SKM-1 treated with dmso at 0.1 percent for 144 hours (cell line): Measurements from ENCODE around the gene PLAU.
"Not testable (repeated sequence)": the region's sequence is repeated elsewhere in the genome, so short reads cannot be mapped to it uniquely, and the experiment has no call there.

ENCODE experiments used
- DNase-seq: peaks from one replicate; lab custom pipeline; 2025; ENCODE audit not compliant: unreplicated experiment; lab: John Stamatoyannopoulos, UW

PLAU gene

GRCh38 chr10:73876566-73876965 is 34.4 kb upstream of the PLAU start:
- no peak for DNase-seq

- no peak for DNase-seq
These were observed 34.0 kb upstream of the PLAU start for GRCh38 chr10:73876971-73877370.

GRCh38 chr10:73877533-73878160 is 33.3 kb upstream of the PLAU start:
- DNase-seq, result no peak

GRCh38 chr10:73878365-73878764 is 32.6 kb upstream of the PLAU start:
- DNase-seq, result no peak

- DNase-seq, result peak; percentile 86
These were observed 31.4 kb upstream of the PLAU start for GRCh38 chr10:73879296-73880173.

- DNase-seq, result no peak
These were observed 29.6 kb upstream of the PLAU start for GRCh38 chr10:73881221-73881919.

- DNase-seq, result no peak
These were observed 26.9 kb upstream of the PLAU start for GRCh38 chr10:73884017-73884416.

- DNase-seq, result peak; percentile 59
These were observed 24.8 kb upstream of the PLAU start for GRCh38 chr10:73886085-73886529.

GRCh38 chr10:73886661-73887293 is 24.2 kb upstream of the PLAU start:
- DNase-seq, result no peak

- DNase-seq, result no peak
These were observed 23.5 kb upstream of the PLAU start for GRCh38 chr10:73887294-73888039.

- no peak for DNase-seq
These were observed 22.4 kb upstream of the PLAU start for GRCh38 chr10:73888514-73888913.

GRCh38 chr10:73889014-73889413 is 21.9 kb upstream of the PLAU start:
- DNase-seq, result peak; percentile 60

- DNase-seq, result not testable (repeated sequence)
These were observed 21.5 kb upstream of the PLAU start for GRCh38 chr10:73889416-73889815.

- no peak for DNase-seq
These were observed 20.7 kb upstream of the PLAU start for GRCh38 chr10:73890261-73890660.

- DNase-seq, result not testable (repeated sequence)
These were observed 20.1 kb upstream of the PLAU start for GRCh38 chr10:73890830-73891229.

- DNase-seq, result no peak
These were observed 19.4 kb upstream of the PLAU start for GRCh38 chr10:73891540-73891939.

GRCh38 chr10:73892310-73893030 is 18.5 kb upstream of the PLAU start:
- no peak for DNase-seq

- DNase-seq, result no peak
These were observed 17.5 kb upstream of the PLAU start for GRCh38 chr10:73893426-73893825.

GRCh38 chr10:73894245-73894971 is 16.5 kb upstream of the PLAU start:
- no peak for DNase-seq
